NCI-H1092 (cell line): ENCODE data around the gene PODNL1.
"Not testable (repeated sequence)": the region's sequence is repeated elsewhere in the genome, so short reads cannot be mapped to it uniquely, and the experiment has no call there.

Experiments used
- DNase-seq: peaks from one replicate; lab custom pipeline; 2025; lab: John Stamatoyannopoulos, UW

PODNL1 gene

GRCh38 chr19:13972368-13973155 is 34.3 kb upstream of the PODNL1 start:
- DNase-seq = no peak

DNA sequence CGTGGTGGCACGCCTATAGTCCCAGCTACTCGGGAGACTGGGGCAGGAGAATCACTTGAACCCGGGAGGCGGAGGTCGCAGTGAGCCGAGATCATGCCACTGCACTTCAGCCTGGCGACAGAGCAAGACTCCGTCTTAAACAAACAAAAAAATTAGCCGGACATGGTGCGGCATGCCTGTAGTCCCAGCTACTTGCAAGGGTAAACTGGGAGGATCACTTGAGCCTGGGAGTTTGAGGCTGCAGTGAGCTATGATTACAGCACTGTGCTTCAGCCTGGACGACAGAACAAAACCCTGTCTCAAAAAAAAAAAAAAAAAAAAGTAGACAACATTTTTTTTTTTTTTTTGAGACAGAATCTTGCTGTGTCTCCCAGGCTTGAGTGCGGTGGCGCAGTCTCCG is 33.7 kb upstream of the PODNL1 start:
- DNase-seq = not testable (repeated sequence)

DNA sequence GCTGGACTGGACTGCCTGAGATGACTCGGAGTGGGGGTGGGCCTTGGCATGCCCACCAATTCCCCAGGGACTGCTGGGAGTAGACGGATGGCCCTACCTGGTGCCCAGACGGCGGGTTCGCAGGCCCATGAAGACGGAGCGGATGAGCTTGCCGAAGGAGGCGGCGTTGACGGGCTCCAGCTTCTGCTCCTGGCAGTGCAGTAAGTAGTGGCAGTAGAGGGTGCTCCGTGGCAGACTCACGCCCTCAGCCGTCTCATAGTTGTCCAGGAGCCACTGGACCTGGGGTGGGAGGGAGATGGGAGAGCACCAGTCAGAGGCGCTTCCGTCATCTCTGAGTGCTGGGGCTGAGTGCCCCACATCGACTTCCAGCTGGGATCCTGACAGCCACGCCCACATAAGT is 31.7 kb upstream of the PODNL1 start:
- no peak for DNase-seq

- no peak for DNase-seq
These were observed 30.8 kb upstream of the PODNL1 start for GRCh38 chr19:13968999-13969398.

DNA sequence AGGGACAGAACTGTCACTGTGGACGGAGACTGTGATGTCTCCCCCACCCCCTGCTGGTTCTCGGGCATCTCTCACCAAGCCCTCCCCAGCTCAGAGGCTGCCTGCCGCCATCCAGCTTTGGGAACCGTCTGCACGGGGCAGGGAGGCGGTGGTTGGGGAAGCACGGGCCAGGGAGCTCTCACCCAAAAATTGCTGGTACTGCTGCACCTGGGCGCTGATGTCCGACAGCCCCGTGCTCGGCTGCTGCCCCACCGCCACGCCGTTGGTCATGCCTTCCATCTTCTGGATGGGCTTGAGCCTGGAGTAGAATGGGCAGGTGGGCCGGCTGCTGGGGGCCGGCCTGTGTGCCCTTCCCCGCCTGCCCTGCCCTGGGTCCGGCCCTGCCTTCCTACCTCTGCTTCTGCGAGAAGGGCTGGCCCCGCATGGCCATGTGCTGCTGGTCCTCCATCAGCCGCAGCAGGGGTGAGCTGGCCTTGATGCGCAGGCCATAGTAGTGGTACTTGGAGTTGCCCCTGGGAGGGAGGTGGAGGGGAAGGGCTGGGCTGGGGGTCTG is 30.2 kb upstream of the PODNL1 start:
- no peak for DNase-seq

DNA sequence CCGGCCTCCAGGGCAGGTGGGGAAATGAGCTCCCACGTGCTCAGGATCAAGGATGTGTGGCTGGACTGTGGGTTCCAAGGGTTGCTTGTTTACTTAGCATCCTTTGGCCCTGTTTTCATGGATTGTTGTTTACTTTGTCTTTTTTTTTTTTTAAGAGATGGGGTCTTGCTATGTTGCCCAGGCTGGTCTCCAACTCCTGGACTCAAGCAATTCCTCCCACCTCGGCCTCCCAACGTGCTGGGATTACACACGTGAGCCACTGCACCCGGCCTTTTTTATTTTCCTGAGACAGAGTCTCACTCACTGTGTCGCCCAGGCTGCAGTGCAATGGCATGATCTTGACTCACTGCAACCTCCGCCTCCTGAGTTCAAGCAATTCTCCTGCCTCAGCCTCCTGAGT is 29.0 kb upstream of the PODNL1 start:
- not testable (repeated sequence) for DNase-seq

GRCh38 chr19:13966684-13967128 is 28.5 kb upstream of the PODNL1 start:
- no peak for DNase-seq

DNA sequence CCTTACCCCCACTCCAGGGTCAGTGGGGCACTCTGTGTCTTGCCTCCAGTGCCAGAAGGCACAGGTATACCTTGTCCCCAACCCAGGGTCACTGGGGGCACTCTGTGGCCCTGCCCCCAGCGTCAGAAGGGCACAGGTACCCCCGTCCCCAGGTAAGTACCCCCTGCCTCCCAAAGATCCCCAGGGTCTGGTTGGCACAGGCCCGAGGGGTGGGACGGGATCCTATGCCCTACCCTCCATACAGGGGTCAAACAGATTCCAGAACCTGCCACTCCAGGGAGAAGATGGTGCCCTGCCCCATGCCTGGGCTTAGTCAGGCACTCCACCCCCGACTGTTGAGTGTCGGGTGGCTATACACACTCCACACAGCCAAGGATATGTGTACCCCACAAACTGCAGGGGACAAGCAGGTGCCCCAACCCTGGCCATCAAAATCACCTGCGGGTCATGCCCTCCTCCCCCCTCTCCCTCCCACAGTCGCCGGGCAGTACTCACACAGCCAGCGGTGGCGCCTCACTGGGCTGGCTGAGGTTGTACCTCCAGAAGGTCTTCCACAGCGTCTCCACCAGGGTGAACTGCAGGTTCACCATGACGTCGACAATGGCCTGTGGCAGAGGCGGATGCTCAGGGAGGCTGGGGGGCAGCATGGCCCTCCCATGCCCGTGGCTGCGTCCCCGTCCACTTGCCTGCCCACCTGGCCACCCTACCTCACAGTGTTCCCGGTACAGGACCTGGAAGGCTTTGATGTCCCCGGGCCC is 27.9 kb upstream of the PODNL1 start:
- no peak for DNase-seq

DNA sequence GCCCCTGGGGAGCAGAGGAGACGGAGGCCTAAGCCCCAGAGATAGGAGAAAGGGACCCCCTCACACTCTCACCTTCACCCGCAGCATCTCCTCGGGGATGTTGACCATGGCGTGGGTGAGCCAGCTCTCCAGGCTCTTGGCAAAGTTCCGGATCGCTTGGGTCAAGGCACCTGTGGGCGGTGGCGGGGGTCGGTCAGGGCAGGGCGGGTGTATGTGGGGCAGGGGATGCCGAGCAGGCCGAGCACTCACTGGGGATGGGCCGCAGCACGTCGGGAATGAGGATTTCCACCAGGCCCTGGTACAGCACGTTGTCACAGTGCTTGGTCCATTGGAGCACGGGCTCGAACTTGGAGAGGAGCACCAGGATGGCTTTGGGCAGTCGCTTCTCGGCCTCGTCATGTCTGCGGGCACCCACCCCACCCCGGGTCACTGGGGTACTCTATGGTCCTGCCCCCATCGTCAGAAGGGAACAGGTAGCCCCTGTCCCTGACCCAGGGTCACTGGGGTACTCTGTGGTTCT is 27.2 kb upstream of the PODNL1 start:
- no peak for DNase-seq

- no peak for DNase-seq
These were observed 26.6 kb upstream of the PODNL1 start for GRCh38 chr19:13964776-13965175.

- DNase-seq = no peak
These were observed 25.4 kb upstream of the PODNL1 start for GRCh38 chr19:13963603-13964105.

GRCh38 chr19:13962699-13963602 is 24.7 kb upstream of the PODNL1 start:
- no peak for DNase-seq

GRCh38 chr19:13961826-13962698 is 23.8 kb upstream of the PODNL1 start:
- DNase-seq = no peak

- DNase-seq = no peak
These were observed 22.9 kb upstream of the PODNL1 start for GRCh38 chr19:13960863-13961784.

- DNase-seq = no peak
These were observed 22.0 kb upstream of the PODNL1 start for GRCh38 chr19:13959962-13960862.

DNA sequence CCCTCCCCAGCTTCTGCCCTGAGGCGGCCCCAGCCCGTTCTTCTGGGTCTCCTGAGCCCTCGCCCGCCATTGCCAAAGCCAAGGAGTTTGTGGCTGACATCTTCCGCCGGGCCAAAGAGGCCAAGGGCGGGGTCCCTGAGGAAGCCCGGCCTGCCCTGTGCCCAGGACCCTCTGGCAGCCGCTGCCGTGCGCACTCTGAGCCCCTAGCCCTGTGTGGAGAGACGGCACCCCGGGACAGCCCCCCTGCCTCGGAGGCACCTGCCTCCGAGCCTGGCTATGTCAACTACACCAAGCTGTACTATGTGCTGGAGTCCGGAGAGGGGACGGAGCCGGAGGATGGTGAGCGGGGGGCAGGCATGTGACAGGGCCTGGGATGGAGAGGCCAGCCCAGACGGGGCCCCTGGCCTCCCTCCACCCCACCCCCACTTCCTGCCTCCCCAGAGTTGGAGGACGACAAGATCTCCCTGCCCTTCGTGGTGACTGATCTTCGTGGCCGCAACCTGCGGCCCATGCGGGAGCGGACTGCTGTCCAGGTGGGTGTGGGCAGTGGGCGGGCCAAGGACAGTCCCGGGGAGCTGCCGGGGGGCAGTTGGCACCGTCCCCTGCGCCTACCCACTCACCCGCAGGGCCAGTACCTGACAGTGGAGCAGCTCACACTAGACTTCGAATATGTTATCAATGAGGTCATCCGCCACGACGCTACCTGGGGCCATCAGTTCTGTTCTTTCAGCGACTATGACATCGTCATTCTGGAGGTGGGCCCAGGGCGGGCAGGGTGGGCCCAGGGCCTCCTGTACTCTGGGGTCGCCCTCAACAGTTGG is 21.1 kb upstream of the PODNL1 start:
- DNase-seq = no peak

GRCh38 chr19:13958043-13958442 is 19.8 kb upstream of the PODNL1 start:
- no peak for DNase-seq

- no peak for DNase-seq
These were observed 18.8 kb upstream of the PODNL1 start for GRCh38 chr19:13957051-13957450.
